WTC11 (cell line): ENCODE results near the gene TP53I13. TPM values are rescaled to one million over a fixed set of nuclear protein-coding genes. Genes with fewer than 3 reads are reported as not detected.

ENCODE experiments used
- ATAC-seq: fragments of 200-7000 bp; cut with Tn5 transposase; 2 replicates; pipeline ENCODE4 v1.10.0; 2021; ENCODE audit warnings: mild to moderate bottlenecking, moderate library complexity
- CTCF ChIA-PET: fragments of 300-600 bp; sonication (Branson Sonifier 250); formaldehyde crosslinking; loops from one replicate; lab custom pipeline; 2021; ENCODE audit warnings: antibody characterized with exemption; lab: Charles Lee
- POLR2A ChIA-PET: fragments of 350-600 bp; sonication (Branson Sonifier 250); formaldehyde crosslinking; loops from one replicate; lab custom pipeline; 2021; ENCODE audit warnings: antibody characterized with exemption; lab: Charles Lee
- DNase-seq: peaks from one replicate; pipeline ENCODE4 v3.0.0; 2021; ENCODE audit warnings: low spot score
- H3K27ac Mint-ChIP-seq: 2 replicates; pipeline ENCODE4 v1.8.0; 2021; ENCODE audit warnings: mixed read lengths
- H3K27me3 Mint-ChIP-seq: 2 replicates; pipeline ENCODE4 v1.8.0; 2021; ENCODE audit warnings: low read depth, mild to moderate bottlenecking, moderate library complexity, mixed read lengths
- H3K36me3 Mint-ChIP-seq: 2 replicates; pipeline ENCODE4 v1.8.0; 2021; ENCODE audit warnings: mixed read lengths
- H3K4me1 Mint-ChIP-seq: 2 replicates; pipeline ENCODE4 v1.8.0; 2022; ENCODE audit warnings: mixed read lengths
- H3K4me3 Mint-ChIP-seq: 2 replicates; pipeline ENCODE4 v1.8.0; 2021; ENCODE audit warnings: mild to moderate bottlenecking, moderate library complexity, mixed read lengths
- H3K9me3 Mint-ChIP-seq: 2 replicates; pipeline ENCODE4 v1.8.0; 2021; ENCODE audit warnings: mixed read lengths
- CREB1 ChIP-seq: sonication (generic); formaldehyde crosslinking; IDR thresholded peaks from 2 replicates; pipeline ENCODE4 v1.8.0; 2023; ENCODE audit warnings: mild to moderate bottlenecking, missing genetic modification reagents
- CREM ChIP-seq: sonication (generic); formaldehyde crosslinking; IDR thresholded peaks from 2 replicates; pipeline ENCODE4 v1.8.1; 2022; ENCODE audit warnings: mild to moderate bottlenecking, missing genetic modification reagents, moderate library complexity
- ELF4 ChIP-seq: sonication (generic); formaldehyde crosslinking; IDR thresholded peaks from 2 replicates; pipeline ENCODE4 v1.8.1; 2022; ENCODE audit warnings: low read depth, mild to moderate bottlenecking, moderate library complexity, missing genetic modification reagents
- FOXJ3 ChIP-seq: sonication (generic); formaldehyde crosslinking; IDR thresholded peaks from 2 replicates; pipeline ENCODE4 v1.9.0; 2021; ENCODE audit warnings: missing genetic modification reagents, mild to moderate bottlenecking, borderline replicate concordance
- FOXK1 ChIP-seq: sonication (generic); formaldehyde crosslinking; IDR thresholded peaks from 2 replicates; pipeline ENCODE4 v1.8.0; 2022; ENCODE audit warnings: mild to moderate bottlenecking, moderate library complexity, missing genetic modification reagents
- FOXP1 ChIP-seq: sonication (generic); formaldehyde crosslinking; IDR thresholded peaks from 2 replicates; pipeline ENCODE4 v1.8.0; 2022; ENCODE audit warnings: missing genetic modification reagents, mild to moderate bottlenecking, moderate library complexity, borderline replicate concordance
- GRHL2 ChIP-seq: fragments of 250-450 bp; sonication (Bioruptor Pico); IDR thresholded peaks from 2 replicates; pipeline ENCODE4 v1.8.0; 2022; ENCODE audit warnings: mild to moderate bottlenecking, moderate library complexity; ENCODE audit not compliant: insufficient replicate concordance, severe bottlenecking
- NFYB ChIP-seq: sonication (generic); formaldehyde crosslinking; conservative IDR thresholded peaks from 2 replicates; pipeline ENCODE4 v1.8.0; 2022; ENCODE audit warnings: low read depth, missing genetic modification reagents
- SMAD3 ChIP-seq: sonication (generic); formaldehyde crosslinking; IDR thresholded peaks from 2 replicates; pipeline ENCODE4 v1.8.0; 2022; ENCODE audit warnings: missing genetic modification reagents, mild to moderate bottlenecking, borderline replicate concordance
- SMAD4 ChIP-seq: sonication (generic); formaldehyde crosslinking; IDR thresholded peaks from 2 replicates; pipeline ENCODE4 v1.8.0; 2022; ENCODE audit warnings: mild to moderate bottlenecking, missing genetic modification reagents
- SOX15 ChIP-seq: fragments of 250-450 bp; sonication (Bioruptor Pico); IDR thresholded peaks from 2 replicates; pipeline ENCODE4 v1.9.0; 2021; ENCODE audit warnings: mild to moderate bottlenecking
- TP53 ChIP-seq: sonication (generic); formaldehyde crosslinking; IDR thresholded peaks from 2 replicates; pipeline ENCODE4 v1.8.1; 2023; ENCODE audit warnings: mild to moderate bottlenecking, missing genetic modification reagents
- ZNF121 ChIP-seq: sonication (generic); formaldehyde crosslinking; IDR thresholded peaks from 2 replicates; pipeline ENCODE4 v1.8.0; 2023; ENCODE audit warnings: missing genetic modification reagents
- ZNF138 ChIP-seq: sonication (generic); formaldehyde crosslinking; conservative IDR thresholded peaks from 2 replicates; pipeline ENCODE4 v1.8.1; 2022; ENCODE audit warnings: mild to moderate bottlenecking, moderate library complexity, missing genetic modification reagents
- ZNF263 ChIP-seq: sonication (generic); formaldehyde crosslinking; IDR thresholded peaks from 2 replicates; pipeline ENCODE4 v1.8.1; 2022; ENCODE audit warnings: low read depth, mild to moderate bottlenecking, moderate library complexity, missing genetic modification reagents
- total RNA-seq: library from RNA; stranded (reverse); gene quantifications from 3 replicates; pipeline ENCODE4 v1.2.3, GENCODE V29; 2021
- TF ChIP-seq, protein P1 (sequence below): sonication (generic); formaldehyde crosslinking; IDR thresholded peaks from 2 replicates; pipeline ENCODE4 v1.8.1; 2023; ENCODE audit warnings: mild to moderate bottlenecking, missing genetic modification reagents
- TF ChIP-seq, protein P2 (sequence below): sonication (generic); formaldehyde crosslinking; IDR thresholded peaks from 2 replicates; pipeline ENCODE4 v1.8.1; 2022; ENCODE audit warnings: missing genetic modification reagents, borderline replicate concordance
- TF ChIP-seq, protein P3 (sequence below): sonication (generic); formaldehyde crosslinking; IDR thresholded peaks from 2 replicates; pipeline ENCODE4 v1.8.1; 2023; ENCODE audit warnings: mild to moderate bottlenecking, missing genetic modification reagents, moderate library complexity
- TF ChIP-seq, protein P4 (sequence below): fragments of 250-450 bp; sonication (Bioruptor Pico); IDR thresholded peaks from 2 replicates; pipeline ENCODE4 v1.9.0; 2021; ENCODE audit warnings: mild to moderate bottlenecking
- TF ChIP-seq, protein P5 (sequence below): sonication (generic); formaldehyde crosslinking; IDR thresholded peaks from 2 replicates; pipeline ENCODE4 v1.8.0; 2022; ENCODE audit warnings: mild to moderate bottlenecking, missing genetic modification reagents

Gene TP53I13
- total RNA-seq, 1 experiment from 2014 or later: 41.9 TPM

DNA sequence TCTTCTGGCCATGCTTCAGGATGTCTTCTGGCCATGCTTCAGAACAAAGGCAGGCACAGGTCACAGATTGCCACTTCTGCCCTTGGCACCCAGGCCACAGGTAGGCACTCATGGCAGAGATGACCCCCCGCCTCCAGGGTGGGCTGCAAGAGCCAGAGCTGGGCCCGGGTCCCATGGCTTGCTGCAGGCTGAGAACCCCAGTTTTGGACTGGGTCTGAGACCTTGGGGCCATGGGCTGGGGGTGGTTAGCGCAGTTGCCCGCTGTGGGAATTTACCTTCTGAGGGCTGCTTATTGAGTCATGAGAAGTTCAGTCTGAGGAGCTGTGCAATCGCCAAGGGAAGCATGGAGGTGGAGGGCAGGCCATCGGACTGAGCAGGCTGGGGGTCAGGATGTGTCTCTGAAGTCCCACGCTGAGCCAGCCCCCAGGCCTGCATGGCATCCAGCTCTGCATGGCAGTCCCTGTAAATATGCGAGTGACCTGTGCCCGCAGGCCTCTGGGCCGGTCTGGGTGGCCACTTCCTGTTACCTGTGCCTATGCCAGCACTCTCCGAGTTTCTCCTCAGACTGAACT is 26.1 kb downstream of the TP53I13 start:
- POLR2A ChIA-PET: interaction anchor here (1.1 to 1.3 kb wide), 2 partner anchors 21 to 23 kb away, joined by 4 to 5 read pairs; no protein-coding TSS in a partner anchor
- Mint-ChIP-seq H3K36me3 (no peaks in the 10 kb centered on the region), H3K27me3 (peaks cover 4% of the 10 kb centered on the region; the same call in 1 of the 2 replicates)
- no peak for DNase-seq
- 0 out of 2 replicates have a peak, but pooled peaks have one; percentile 10 for TF ChIP-seq FOXK1
- TF ChIP-seq, protein P1, sequence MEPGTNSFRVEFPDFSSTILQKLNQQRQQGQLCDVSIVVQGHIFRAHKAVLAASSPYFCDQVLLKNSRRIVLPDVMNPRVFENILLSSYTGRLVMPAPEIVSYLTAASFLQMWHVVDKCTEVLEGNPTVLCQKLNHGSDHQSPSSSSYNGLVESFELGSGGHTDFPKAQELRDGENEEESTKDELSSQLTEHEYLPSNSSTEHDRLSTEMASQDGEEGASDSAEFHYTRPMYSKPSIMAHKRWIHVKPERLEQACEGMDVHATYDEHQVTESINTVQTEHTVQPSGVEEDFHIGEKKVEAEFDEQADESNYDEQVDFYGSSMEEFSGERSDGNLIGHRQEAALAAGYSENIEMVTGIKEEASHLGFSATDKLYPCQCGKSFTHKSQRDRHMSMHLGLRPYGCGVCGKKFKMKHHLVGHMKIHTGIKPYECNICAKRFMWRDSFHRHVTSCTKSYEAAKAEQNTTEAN (CRISPR knock-in tag): no peak
- TF ChIP-seq, all 79 proteins: peak for 1
- no peak overlapping the region for H3K27ac Mint-ChIP-seq
- peaks cover 63% of the 10 kb centered on the region for H3K4me1 Mint-ChIP-seq
- no peak for ATAC-seq
- H3K4me3 Mint-ChIP-seq: peak overlapping the region; percentile 75
- H3K9me3 Mint-ChIP-seq: no peaks in the 10 kb centered on the region
- CTCF ChIA-PET: interaction anchor here (0.7 to 4.7 kb wide), 17 partner anchors 9 to 449 kb away, joined by 3 to 272 read pairs (median 5); partner anchors contain the start of genes ABHD15 and TP53I13

DNA sequence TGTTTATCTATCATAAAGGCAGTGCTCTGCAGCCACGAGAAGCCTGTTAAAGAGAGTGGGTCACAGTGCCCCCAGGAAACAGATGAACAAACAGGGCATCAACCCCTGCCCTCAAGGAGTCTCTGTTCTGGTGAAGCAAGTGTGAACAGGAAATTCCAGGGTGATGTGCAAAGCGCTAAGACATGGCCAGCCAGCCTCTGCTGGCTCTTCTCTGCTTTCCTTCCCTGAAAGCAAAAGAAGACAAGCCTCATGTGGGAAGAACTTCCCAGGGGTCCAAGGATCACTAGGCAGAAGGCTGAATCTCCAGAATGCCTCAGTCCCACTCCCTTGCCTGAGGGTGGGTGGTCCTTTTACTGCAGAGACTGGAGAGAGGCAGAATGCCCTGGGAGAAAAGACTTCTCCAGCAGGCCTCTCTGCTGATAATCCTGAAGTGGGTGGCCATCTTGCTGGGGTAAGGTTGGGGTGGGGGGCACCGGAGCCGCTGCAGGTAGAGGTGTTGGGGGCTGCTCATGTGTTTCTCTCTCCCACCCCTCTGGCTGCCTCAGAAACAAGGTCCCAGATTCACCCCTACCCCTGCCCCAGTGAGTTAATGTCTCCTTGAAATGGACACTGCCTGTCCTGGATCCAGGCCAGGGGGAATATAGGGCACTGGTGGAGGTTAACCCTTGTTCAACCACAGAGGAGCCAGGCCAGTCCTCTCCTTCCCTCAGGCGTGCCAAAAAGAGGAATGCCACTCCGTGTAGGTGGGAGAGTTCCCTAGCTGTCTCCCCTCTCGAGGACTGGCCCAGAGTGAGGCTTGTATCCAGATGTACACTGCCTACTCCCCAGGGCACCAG is 26.8 kb downstream of the TP53I13 start:
- H3K9me3 Mint-ChIP-seq: no peaks in the 10 kb centered on the region
- POLR2A ChIA-PET: no interaction called here
- no peak overlapping the region for H3K27ac Mint-ChIP-seq
- no peaks in the 10 kb centered on the region; the same call in 1 of the 2 replicates for H3K27me3 Mint-ChIP-seq
- CTCF ChIA-PET: interaction anchor here (0.8 to 4.6 kb wide), 7 partner anchors 11 to 226 kb away, joined by 3 to 85 read pairs (median 9); no protein-coding TSS in a partner anchor
- H3K4me3 Mint-ChIP-seq: no peak overlapping the region
- peaks cover 57% of the 10 kb centered on the region for H3K4me1 Mint-ChIP-seq
- TF ChIP-seq NFYB (CRISPR knock-in tag): no peak
- TF ChIP-seq, protein P2, sequence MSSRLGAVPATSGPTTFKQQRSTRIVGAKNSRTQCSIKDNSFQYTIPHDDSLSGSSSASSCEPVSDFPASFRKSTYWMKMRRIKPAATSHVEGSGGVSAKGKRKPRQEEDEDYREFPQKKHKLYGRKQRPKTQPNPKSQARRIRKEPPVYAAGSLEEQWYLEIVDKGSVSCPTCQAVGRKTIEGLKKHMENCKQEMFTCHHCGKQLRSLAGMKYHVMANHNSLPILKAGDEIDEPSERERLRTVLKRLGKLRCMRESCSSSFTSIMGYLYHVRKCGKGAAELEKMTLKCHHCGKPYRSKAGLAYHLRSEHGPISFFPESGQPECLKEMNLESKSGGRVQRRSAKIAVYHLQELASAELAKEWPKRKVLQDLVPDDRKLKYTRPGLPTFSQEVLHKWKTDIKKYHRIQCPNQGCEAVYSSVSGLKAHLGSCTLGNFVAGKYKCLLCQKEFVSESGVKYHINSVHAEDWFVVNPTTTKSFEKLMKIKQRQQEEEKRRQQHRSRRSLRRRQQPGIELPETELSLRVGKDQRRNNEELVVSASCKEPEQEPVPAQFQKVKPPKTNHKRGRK (CRISPR knock-in tag): no peak
- no peak for TF ChIP-seq GRHL2 (CRISPR knock-in tag)
- TF ChIP-seq TP53 (CRISPR knock-in tag): no peak
- no peak for TF ChIP-seq SMAD3 (CRISPR knock-in tag)
- no peak for TF ChIP-seq ZNF138 (CRISPR knock-in tag)
- no peak for TF ChIP-seq FOXP1
- no peak for TF ChIP-seq ZNF263 (CRISPR knock-in tag)
- no peak for TF ChIP-seq SOX15 (CRISPR knock-in tag)
- TF ChIP-seq CREM: no peak
- TF ChIP-seq CREB1 (CRISPR knock-in tag): no peak
- TF ChIP-seq, protein P3, sequence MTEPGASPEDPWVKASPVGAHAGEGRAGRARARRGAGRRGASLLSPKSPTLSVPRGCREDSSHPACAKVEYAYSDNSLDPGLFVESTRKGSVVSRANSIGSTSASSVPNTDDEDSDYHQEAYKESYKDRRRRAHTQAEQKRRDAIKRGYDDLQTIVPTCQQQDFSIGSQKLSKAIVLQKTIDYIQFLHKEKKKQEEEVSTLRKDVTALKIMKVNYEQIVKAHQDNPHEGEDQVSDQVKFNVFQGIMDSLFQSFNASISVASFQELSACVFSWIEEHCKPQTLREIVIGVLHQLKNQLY (CRISPR knock-in tag): no peak
- no peak for DNase-seq
- H3K36me3 Mint-ChIP-seq: no peaks in the 10 kb centered on the region
- ATAC-seq: no peak

DNA sequence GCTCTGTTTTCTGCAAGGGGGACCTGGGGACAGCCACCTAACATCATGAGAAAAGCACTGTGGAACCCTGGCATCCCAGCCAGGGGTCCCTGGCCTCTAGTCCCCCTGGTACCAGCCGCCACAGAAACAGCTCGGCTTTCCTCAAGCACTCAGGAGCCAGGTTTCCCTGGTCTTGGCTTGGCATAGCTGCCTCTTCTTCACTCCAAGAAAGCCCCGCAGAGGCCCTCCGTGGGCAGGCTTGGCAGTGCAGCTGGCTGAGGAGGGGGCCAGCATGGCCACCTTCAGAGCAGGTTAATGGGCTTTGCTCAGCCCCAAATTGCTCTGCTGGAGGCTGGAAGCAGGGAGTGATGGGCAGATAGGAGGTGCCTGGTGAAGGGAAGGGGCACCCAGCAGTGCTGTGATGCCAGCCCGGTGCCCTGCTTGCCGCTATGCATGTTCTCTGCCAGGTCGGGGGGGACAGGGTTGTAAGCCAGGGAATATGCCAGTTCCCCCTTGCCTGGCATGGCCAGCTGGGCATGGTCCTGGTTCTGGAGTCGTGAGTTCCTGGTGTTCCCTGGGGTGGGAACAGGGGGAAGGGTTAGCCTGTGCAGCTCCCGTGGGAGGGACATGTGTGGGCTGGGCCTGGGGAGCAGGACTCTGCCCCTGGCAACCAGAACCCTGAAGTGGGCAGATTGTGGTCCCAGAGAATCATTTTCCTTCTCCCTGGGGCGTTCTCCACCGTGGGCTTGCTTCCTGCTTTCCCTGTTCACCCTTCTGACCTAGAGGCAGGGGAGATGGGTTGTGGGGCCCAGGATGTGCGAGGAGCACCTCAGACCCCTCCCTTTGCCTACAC is 27.7 kb downstream of the TP53I13 start:
- Mint-ChIP-seq H3K27me3 (no peaks in the 10 kb centered on the region), H3K4me3 (no peak overlapping the region), H3K9me3 (no peaks in the 10 kb centered on the region), H3K36me3 (no peaks in the 10 kb centered on the region), H3K27ac (no peak overlapping the region), H3K4me1 (peaks cover 51% of the 10 kb centered on the region)
- ATAC-seq (no peak), DNase-seq (no peak)
- ChIA-PET CTCF (interaction anchor here (0.6 to 4.6 kb wide), 6 partner anchors 11 to 227 kb away, joined by 3 to 85 read pairs (median 4); no protein-coding TSS in a partner anchor), POLR2A (no interaction called here)
- TF ChIP-seq, protein P4, sequence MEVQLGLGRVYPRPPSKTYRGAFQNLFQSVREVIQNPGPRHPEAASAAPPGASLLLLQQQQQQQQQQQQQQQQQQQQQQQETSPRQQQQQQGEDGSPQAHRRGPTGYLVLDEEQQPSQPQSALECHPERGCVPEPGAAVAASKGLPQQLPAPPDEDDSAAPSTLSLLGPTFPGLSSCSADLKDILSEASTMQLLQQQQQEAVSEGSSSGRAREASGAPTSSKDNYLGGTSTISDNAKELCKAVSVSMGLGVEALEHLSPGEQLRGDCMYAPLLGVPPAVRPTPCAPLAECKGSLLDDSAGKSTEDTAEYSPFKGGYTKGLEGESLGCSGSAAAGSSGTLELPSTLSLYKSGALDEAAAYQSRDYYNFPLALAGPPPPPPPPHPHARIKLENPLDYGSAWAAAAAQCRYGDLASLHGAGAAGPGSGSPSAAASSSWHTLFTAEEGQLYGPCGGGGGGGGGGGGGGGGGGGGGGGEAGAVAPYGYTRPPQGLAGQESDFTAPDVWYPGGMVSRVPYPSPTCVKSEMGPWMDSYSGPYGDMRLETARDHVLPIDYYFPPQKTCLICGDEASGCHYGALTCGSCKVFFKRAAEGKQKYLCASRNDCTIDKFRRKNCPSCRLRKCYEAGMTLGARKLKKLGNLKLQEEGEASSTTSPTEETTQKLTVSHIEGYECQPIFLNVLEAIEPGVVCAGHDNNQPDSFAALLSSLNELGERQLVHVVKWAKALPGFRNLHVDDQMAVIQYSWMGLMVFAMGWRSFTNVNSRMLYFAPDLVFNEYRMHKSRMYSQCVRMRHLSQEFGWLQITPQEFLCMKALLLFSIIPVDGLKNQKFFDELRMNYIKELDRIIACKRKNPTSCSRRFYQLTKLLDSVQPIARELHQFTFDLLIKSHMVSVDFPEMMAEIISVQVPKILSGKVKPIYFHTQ (CRISPR knock-in tag): no peak
- TF ChIP-seq ELF4 (CRISPR knock-in tag) (no peak), FOXJ3 (CRISPR knock-in tag) (no peak), SMAD4 (CRISPR knock-in tag) (no peak), ZNF121 (CRISPR knock-in tag) (no peak), SOX15 (CRISPR knock-in tag) (no peak)
- TF ChIP-seq, protein P5, sequence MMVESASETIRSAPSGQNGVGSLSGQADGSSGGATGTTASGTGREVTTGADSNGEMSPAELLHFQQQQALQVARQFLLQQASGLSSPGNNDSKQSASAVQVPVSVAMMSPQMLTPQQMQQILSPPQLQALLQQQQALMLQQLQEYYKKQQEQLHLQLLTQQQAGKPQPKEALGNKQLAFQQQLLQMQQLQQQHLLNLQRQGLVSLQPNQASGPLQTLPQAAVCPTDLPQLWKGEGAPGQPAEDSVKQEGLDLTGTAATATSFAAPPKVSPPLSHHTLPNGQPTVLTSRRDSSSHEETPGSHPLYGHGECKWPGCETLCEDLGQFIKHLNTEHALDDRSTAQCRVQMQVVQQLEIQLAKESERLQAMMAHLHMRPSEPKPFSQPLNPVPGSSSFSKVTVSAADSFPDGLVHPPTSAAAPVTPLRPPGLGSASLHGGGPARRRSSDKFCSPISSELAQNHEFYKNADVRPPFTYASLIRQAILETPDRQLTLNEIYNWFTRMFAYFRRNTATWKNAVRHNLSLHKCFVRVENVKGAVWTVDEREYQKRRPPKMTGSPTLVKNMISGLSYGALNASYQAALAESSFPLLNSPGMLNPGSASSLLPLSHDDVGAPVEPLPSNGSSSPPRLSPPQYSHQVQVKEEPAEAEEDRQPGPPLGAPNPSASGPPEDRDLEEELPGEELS: no peak
